GM12891 (cell line): ENCODE results near the gene HTR7.

Source experiments
- POLR2A ChIP-seq: IDR thresholded peaks from 2 replicates; pipeline ENCODE4 v1.6.1; 2011; ENCODE audit warnings: low read depth, low read length, control low read depth
- POLR2AphosphoS5 ChIP-seq: IDR thresholded peaks from 2 replicates; pipeline ENCODE4 v1.6.1; 2011; ENCODE audit warnings: low read depth, low read length, control low read depth
- TAF1 ChIP-seq: IDR thresholded peaks from 2 replicates; pipeline ENCODE4 v1.6.1; 2011; ENCODE audit warnings: low read depth, low read length, control low read depth

DNA sequence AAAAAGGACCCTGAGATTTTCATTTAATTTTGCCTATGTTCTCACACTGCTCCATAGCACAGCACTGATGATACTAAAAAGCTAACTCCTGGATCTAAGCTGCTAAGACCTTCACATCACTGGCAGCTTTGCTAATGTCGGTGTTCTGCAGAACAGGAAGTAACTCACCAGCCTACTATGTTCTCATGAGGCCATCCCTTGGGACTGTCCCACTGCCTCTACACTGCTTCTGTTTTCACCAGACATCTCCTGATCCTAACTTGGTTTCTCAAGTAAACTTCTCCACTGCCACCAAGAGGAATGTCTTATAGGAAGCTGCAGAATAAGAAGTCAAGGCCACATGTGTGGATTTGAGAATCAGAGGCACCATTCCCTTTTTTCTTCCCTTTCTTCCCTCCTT is 15.1 kb downstream of the HTR7 start:
- no peak for TF ChIP-seq POLR2A
- TF ChIP-seq POLR2AphosphoS5: no peak
- TF ChIP-seq TAF1: no peak
